Endothelial cell of umbilical vein (primary cell): ENCODE results near the gene CTTN. TPM values are rescaled to one million over a fixed set of nuclear protein-coding genes. Genes with fewer than 3 reads are reported as not detected.

Source experiments
- BruUV-seq: library from RNA; stranded (reverse); fragments of 400-500 nt; replicated peaks from 2 replicates; lab custom pipeline; 2021; lab: Mats Ljungman, UMichigan
- CTCF ChIA-PET: fragments of 300-600, 350-600 bp; sonication (Branson Sonifier 250); formaldehyde crosslinking; loops from one replicate; lab custom pipeline; 2021; ENCODE audit warnings: antibody characterized with exemption, inconsistent platforms; lab: Charles Lee
- POLR2A ChIA-PET: fragments of 300-600, 350-600 bp; sonication (Branson Sonifier 250); formaldehyde crosslinking; loops from one replicate; lab custom pipeline; 2021; ENCODE audit warnings: antibody characterized with exemption, inconsistent platforms; lab: Charles Lee
- DNase-seq: peaks from one replicate; pipeline ENCODE4 v3.0.0-alpha.2; 2011; ENCODE audit warnings: low read depth, low spot score
- FAIRE-seq: peaks from 2 replicates; lab custom pipeline; 2011; peaks lifted over from hg19 to GRCh38; lab: Jason Lieb, UNC
- H2AFZ ChIP-seq: 2 replicates; pipeline ENCODE4 v1.6.0; 2012; ENCODE audit warnings: low read depth, low read length, control low read depth, inconsistent platforms
- H3K27ac ChIP-seq: 2 replicates; pipeline ENCODE4 v1.5.1; 2011; ENCODE audit warnings: low read depth, mild to moderate bottlenecking, control low read depth, low read length, moderate library complexity; ENCODE audit not compliant: insufficient read depth
- H3K27me3 ChIP-seq, 2 experiments: 2 replicates each; pipeline versions ENCODE4 v1.6.0 to v1.6.1; 2011; ENCODE audit warnings: low read length in 2 of 2, mixed read lengths in 1 of 2; ENCODE audit not compliant: control insufficient read depth in 2 of 2, insufficient read depth in 2 of 2
- H3K36me3 ChIP-seq, 2 experiments: 2 replicates in 1 of 2; 3 replicates in 1 of 2; pipeline ENCODE4 v1.5.1; 2011; ENCODE audit warnings: low read length in 2 of 2, mild to moderate bottlenecking in 1 of 2, moderate library complexity in 1 of 2; ENCODE audit not compliant: control insufficient read depth in 2 of 2, insufficient read depth in 2 of 2; ENCODE audit errors: extremely low read depth in 1 of 2
- H3K4me1 ChIP-seq: 3 replicates; pipeline ENCODE4 v1.5.1; 2011; ENCODE audit warnings: mild to moderate bottlenecking, low read length; ENCODE audit not compliant: control insufficient read depth, insufficient read depth; ENCODE audit errors: extremely low read depth
- H3K4me2 ChIP-seq: 2 replicates; pipeline ENCODE4 v1.6.1; 2011; ENCODE audit warnings: low read length, control low read depth, mixed read lengths; ENCODE audit not compliant: insufficient read depth
- H3K4me3 ChIP-seq, 3 experiments: fragments of 200-600 bp in 1 of 3; sonication (generic), shearing (Covaris generic) in 1 of 3; replicated peaks in 1 of 3; 2 replicates each; pipeline ENCODE4 v1.5.1; 2011 to 2016; ENCODE audit warnings: control low read depth in 3 of 3, low read length in 3 of 3, mild to moderate bottlenecking in 2 of 3, inconsistent platforms in 1 of 3, low read depth in 1 of 3, moderate library complexity in 1 of 3; ENCODE audit not compliant: insufficient read depth in 1 of 3
- H3K79me2 ChIP-seq: 2 replicates; pipeline ENCODE4 v1.6.0; 2012; ENCODE audit warnings: low read length, inconsistent platforms; ENCODE audit not compliant: control insufficient read depth, insufficient read depth
- H3K9ac ChIP-seq: replicated peaks from 2 replicates; pipeline ENCODE3; 2011; ENCODE audit warnings: low read length, control low read depth; ENCODE audit not compliant: insufficient read depth; ENCODE audit errors: extremely low read depth
- H3K9me1 ChIP-seq: replicated peaks from 3 replicates; pipeline ENCODE4 v1.6.0; 2011; ENCODE audit warnings: mild to moderate bottlenecking, low read length; ENCODE audit not compliant: control insufficient read depth, insufficient read depth; ENCODE audit errors: extremely low read depth
- H3K9me3 ChIP-seq: replicated peaks from 2 replicates; pipeline ENCODE4 v1.5.1; 2012; ENCODE audit warnings: low read length, inconsistent platforms; ENCODE audit not compliant: control insufficient read depth, insufficient read depth
- H4K20me1 ChIP-seq: replicated peaks from 2 replicates; pipeline ENCODE3; 2011; ENCODE audit warnings: mild to moderate bottlenecking, low read length; ENCODE audit not compliant: control insufficient read depth, insufficient read depth; ENCODE audit errors: extremely low read depth
- EZH2 ChIP-seq: IDR thresholded peaks from 2 replicates; pipeline ENCODE4 v1.6.1; 2012; ENCODE audit warnings: borderline replicate concordance, low read depth, mild to moderate bottlenecking, moderate library complexity, low read length, inconsistent platforms; ENCODE audit not compliant: severe bottlenecking
- FOS ChIP-seq: IDR thresholded peaks from 2 replicates; pipeline ENCODE4 v1.6.1; 2011; ENCODE audit warnings: mild to moderate bottlenecking, low read length, moderate library complexity, borderline replicate concordance; ENCODE audit not compliant: insufficient read depth
- GATA2 ChIP-seq: IDR thresholded peaks from 2 replicates; pipeline ENCODE4 v1.7.0; 2011; ENCODE audit warnings: low read depth, mild to moderate bottlenecking, moderate library complexity, mixed read lengths, low read length; ENCODE audit not compliant: insufficient read length, insufficient read depth
- JUN ChIP-seq: IDR thresholded peaks from 2 replicates; pipeline ENCODE4 v1.6.1; 2011; ENCODE audit warnings: borderline replicate concordance, low read depth; ENCODE audit not compliant: insufficient read length, insufficient read depth
- MYC ChIP-seq: IDR thresholded peaks from one replicate; pipeline ENCODE4 v1.6.1; 2011; ENCODE audit warnings: mild to moderate bottlenecking, low read depth, low read length
- POLR2A ChIP-seq: IDR thresholded peaks from 2 replicates; pipeline ENCODE4 v1.6.1; 2012; ENCODE audit warnings: low read depth, mild to moderate bottlenecking, control low read depth, low read length
- POLR2AphosphoS5 ChIP-seq: IDR thresholded peaks from 2 replicates; pipeline ENCODE4 v1.6.1; 2012; ENCODE audit warnings: low read depth, mild to moderate bottlenecking, control low read depth, low read length, moderate library complexity; ENCODE audit not compliant: insufficient read depth
- dilution Hi-C: fragments of 300-500 bp; cut with MboI; formaldehyde crosslinking; loops from one replicate; pipeline ENCODE4 v1.15.0; 2019; ENCODE audit warnings: low sequenced_read_pairs; ENCODE audit not compliant: extremely low pct_ligation_motif_present
- intact Hi-C: fragments of 100-400 bp; cut with micrococcal nuclease; formaldehyde crosslinking; loops from one replicate; pipeline ENCODE4 v1.10.0; 2022
- polyA plus RNA-seq, 4 experiments: library from polyadenylated mRNA; depleted of rRNA in 3 of 4; stranded (reverse) in 3 of 4; unstranded in 1 of 4; fragments of >200 nt; gene quantifications; 2 replicates each; pipeline versions ENCODE4 v1.2.1 to v1.2.3, GENCODE V29; 2011 to 2012; ENCODE audit warnings: missing spikeins in 1 of 4
- total RNA-seq: library from RNA; stranded (reverse); gene quantifications from 2 replicates; pipeline ENCODE4 v1.2.3, GENCODE V29; 2021
- TF ChIP-seq, protein P1 (sequence below): IDR thresholded peaks from 2 replicates; pipeline ENCODE4 v1.6.1; 2011; ENCODE audit not compliant: insufficient read depth, insufficient read length
- TF ChIP-seq, protein P2 (sequence below), 2 donors: IDR thresholded peaks; 1 replicate in 1 of 2; 2 replicates in 1 of 2; pipeline ENCODE4 v1.5.1; 2011; ENCODE audit warnings: low read length in 2 of 2, mild to moderate bottlenecking in 2 of 2, moderate library complexity in 2 of 2, control low read depth in 1 of 2, inconsistent platforms in 1 of 2, low read depth in 1 of 2; ENCODE audit not compliant: insufficient read depth in 1 of 2; ENCODE audit errors: extremely low read depth in 1 of 2

The CTTN gene
- total and polyA plus RNA-seq, 2 donors (not counting 3 experiments of a cell fraction or from before 2014, with no cell fraction given), result 161 to 330 TPM

DNA sequence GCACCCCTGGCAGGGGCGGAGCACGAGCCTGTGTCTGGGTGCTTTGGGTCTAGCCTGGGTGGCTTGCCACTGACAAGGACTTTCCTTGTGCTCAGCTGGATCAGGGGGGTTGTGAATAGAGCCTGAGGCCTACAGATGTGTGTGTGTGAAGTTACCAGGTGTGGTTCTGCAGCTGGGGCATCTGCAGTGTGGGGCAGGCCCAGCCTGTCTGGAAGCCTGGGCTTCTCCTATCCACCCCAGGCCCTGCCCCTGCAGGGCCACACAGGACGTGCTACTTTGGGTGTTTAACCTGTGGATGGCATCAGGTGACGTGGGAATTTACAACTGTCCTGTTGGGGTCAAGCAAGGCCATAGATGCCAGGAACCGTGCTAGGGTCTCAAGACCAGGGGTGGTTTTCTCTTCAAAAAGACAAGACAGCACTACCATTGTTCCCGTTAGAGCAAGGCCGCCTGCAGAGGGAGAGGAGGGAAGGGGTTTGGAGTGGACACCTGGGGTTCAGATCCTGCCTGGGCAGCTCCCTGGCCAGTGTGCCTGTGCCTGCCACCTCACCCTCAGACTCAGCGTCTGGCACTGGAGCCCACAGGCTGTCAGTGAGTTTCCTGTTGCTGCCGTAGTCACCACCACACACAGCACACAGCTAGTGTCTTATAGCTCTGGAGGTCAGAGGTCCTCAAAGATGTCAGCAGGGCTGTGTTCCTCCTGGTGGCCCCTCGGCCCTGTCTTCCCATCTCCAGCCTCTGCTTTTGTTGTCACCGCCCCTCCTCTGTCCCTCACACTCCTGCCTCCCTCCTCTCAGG lies 31.6 kb downstream of the CTTN start:
- no peaks in the 10 kb centered on the region for H3K79me2 ChIP-seq
- no peaks in the 10 kb centered on the region for H3K4me1 ChIP-seq
- peaks cover 11 to 71% of the 10 kb centered on the region in 2 experiments for H3K36me3 ChIP-seq
- H3K4me2 ChIP-seq, result no peak overlapping the region
- H3K9me3 ChIP-seq, result no peaks in the 10 kb centered on the region
- H3K27me3 ChIP-seq, result no peaks in the 10 kb centered on the region
- H3K27ac ChIP-seq, result no peak overlapping the region
- no peak overlapping the region for H3K4me3 ChIP-seq
- H3K9ac ChIP-seq, result no peak overlapping the region
- intact Hi-C loops (no loop called here), dilution Hi-C loops (no loop called here)
- H3K9me1 ChIP-seq, result no peaks in the 10 kb centered on the region
- no peaks in the 10 kb centered on the region for H4K20me1 ChIP-seq
- H2AFZ ChIP-seq, result no peak overlapping the region
- FAIRE-seq (no peak), DNase-seq (no peak)
- no TSS peak for BruUV-seq
- ChIA-PET POLR2A (no interaction called here), CTCF (no interaction called here)
- TF ChIP-seq POLR2AphosphoS5 (no peak), MYC (no peak), GATA2 (no peak), JUN (no peak), EZH2 (no peak), FOS (no peak), POLR2A (no peak)
- TF ChIP-seq, protein P1, sequence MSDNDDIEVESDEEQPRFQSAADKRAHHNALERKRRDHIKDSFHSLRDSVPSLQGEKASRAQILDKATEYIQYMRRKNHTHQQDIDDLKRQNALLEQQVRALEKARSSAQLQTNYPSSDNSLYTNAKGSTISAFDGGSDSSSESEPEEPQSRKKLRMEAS, result no peak
- TF ChIP-seq, protein P2, sequence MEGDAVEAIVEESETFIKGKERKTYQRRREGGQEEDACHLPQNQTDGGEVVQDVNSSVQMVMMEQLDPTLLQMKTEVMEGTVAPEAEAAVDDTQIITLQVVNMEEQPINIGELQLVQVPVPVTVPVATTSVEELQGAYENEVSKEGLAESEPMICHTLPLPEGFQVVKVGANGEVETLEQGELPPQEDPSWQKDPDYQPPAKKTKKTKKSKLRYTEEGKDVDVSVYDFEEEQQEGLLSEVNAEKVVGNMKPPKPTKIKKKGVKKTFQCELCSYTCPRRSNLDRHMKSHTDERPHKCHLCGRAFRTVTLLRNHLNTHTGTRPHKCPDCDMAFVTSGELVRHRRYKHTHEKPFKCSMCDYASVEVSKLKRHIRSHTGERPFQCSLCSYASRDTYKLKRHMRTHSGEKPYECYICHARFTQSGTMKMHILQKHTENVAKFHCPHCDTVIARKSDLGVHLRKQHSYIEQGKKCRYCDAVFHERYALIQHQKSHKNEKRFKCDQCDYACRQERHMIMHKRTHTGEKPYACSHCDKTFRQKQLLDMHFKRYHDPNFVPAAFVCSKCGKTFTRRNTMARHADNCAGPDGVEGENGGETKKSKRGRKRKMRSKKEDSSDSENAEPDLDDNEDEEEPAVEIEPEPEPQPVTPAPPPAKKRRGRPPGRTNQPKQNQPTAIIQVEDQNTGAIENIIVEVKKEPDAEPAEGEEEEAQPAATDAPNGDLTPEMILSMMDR (IDR thresholded peaks at IDR 0.05; ENCODE audit: extremely low read depth in 1 of 2, insufficient read depth in 1 of 2, low read depth in 1 of 2, low read length in 2 of 2), result no peak
